ENCODE measurements around the gene SETSIP. TPM values are rescaled to one million over a fixed set of nuclear protein-coding genes. Genes with fewer than 3 reads are reported as not detected.

The SETSIP gene
- total RNA-seq, 2 experiments from 2014 or later, result 0.44 TPM; not detected in 1

GRCh38 chr1:92087542-92087941, 12.3 kb upstream of the SETSIP start:
- Histone ChIP-seq H4K20me1 (ENCODE audit: insufficient read depth, low read length) (no peaks in the 10 kb centered on the region), H2AFZ (ENCODE audit: low read length) (no peak overlapping the region), H3K9me3 (ENCODE audit: low read length) (0 out of 2 replicates have a peak, but pooled peaks cover 4% of the 10 kb centered on the region), H3K9me2 (ENCODE audit: insufficient read depth, low read length) (no peaks in the 10 kb centered on the region), H3K79me2 (ENCODE audit: insufficient read depth, low read depth, low read length) (no peaks in the 10 kb centered on the region), H3K36me3 (ENCODE audit: insufficient read depth, low read length) (no peaks in the 10 kb centered on the region), H3K4me1 (ENCODE audit: insufficient read depth, low read length, poor library complexity, severe bottlenecking) (no peaks in the 10 kb centered on the region), H3K27ac (ENCODE audit: low read depth, low read length, poor library complexity, severe bottlenecking) (no peak overlapping the region), H3K4me3 (ENCODE audit: low read depth, low read length, poor library complexity, severe bottlenecking) (no peak overlapping the region), H3K4me2 (ENCODE audit: low read length) (no peak overlapping the region)
- ChIA-PET POLR2A (no interaction called here), CTCF (ENCODE audit: unreplicated experiment) (no interaction called here)
- TF ChIP-seq EZH2phosphoT487 (IDR thresholded peaks at IDR 0.05; ENCODE audit: borderline replicate concordance, low read depth, low read length), result no peak
- no peak for TF ChIP-seq CTCF (conservative IDR thresholded peaks at IDR 0.05; ENCODE audit: low read length)
- intact Hi-C loops (cut with micrococcal nuclease; ENCODE audit: unreplicated experiment), result no loop called here
- no peak for DNase-seq (ENCODE audit: low spot score)
- BruUV-seq (replicated peaks), result no TSS peak

- no TSS peak for BruUV-seq (replicated peaks)
- POLR2A ChIA-PET, result interaction anchor here (0.5 kb wide), 1 partner anchor 334 kb away, joined by 4 read pairs; no protein-coding TSS in a partner anchor
- Histone ChIP-seq H3K4me3 (ENCODE audit: low read depth, low read length, poor library complexity, severe bottlenecking) (no peak overlapping the region), H3K4me1 (ENCODE audit: insufficient read depth, low read length, poor library complexity, severe bottlenecking) (no peaks in the 10 kb centered on the region), H3K27ac (ENCODE audit: low read depth, low read length, poor library complexity, severe bottlenecking) (no peak overlapping the region), H3K9me3 (ENCODE audit: low read length) (0 out of 2 replicates have a peak, but pooled peaks cover 4% of the 10 kb centered on the region), H2AFZ (ENCODE audit: low read length) (no peak overlapping the region), H3K9me2 (ENCODE audit: insufficient read depth, low read length) (no peaks in the 10 kb centered on the region), H3K79me2 (ENCODE audit: insufficient read depth, low read depth, low read length) (no peaks in the 10 kb centered on the region), H3K36me3 (ENCODE audit: insufficient read depth, low read length) (no peaks in the 10 kb centered on the region), H3K4me2 (ENCODE audit: low read length) (no peak overlapping the region), H4K20me1 (ENCODE audit: insufficient read depth, low read length) (no peaks in the 10 kb centered on the region)
- intact Hi-C loops (cut with micrococcal nuclease; ENCODE audit: unreplicated experiment), result no loop called here
- no peak for TF ChIP-seq EZH2phosphoT487 (IDR thresholded peaks at IDR 0.05; ENCODE audit: borderline replicate concordance, low read depth, low read length)
- TF ChIP-seq CTCF (conservative IDR thresholded peaks at IDR 0.05; ENCODE audit: low read length), result no peak
- CTCF ChIA-PET (ENCODE audit: unreplicated experiment), result no interaction called here
- no peak for DNase-seq (ENCODE audit: low spot score)
These were observed 10.5 kb upstream of the SETSIP start for GRCh38 chr1:92085727-92086126.

- Histone ChIP-seq H3K79me2 (ENCODE audit: insufficient read depth, low read depth, low read length) (no peaks in the 10 kb centered on the region), H3K9me3 (ENCODE audit: low read length) (0 out of 2 replicates have a peak, but pooled peaks cover 4% of the 10 kb centered on the region), H3K27ac (ENCODE audit: low read depth, low read length, poor library complexity, severe bottlenecking) (no peak overlapping the region), H3K4me1 (ENCODE audit: insufficient read depth, low read length, poor library complexity, severe bottlenecking) (peaks cover 5% of the 10 kb centered on the region), H3K9me2 (ENCODE audit: insufficient read depth, low read length) (no peaks in the 10 kb centered on the region), H3K4me2 (ENCODE audit: low read length) (no peak overlapping the region), H2AFZ (ENCODE audit: low read length) (no peak overlapping the region), H4K20me1 (ENCODE audit: insufficient read depth, low read length) (no peaks in the 10 kb centered on the region), H3K4me3 (ENCODE audit: low read depth, low read length, poor library complexity, severe bottlenecking) (no peak overlapping the region), H3K36me3 (ENCODE audit: insufficient read depth, low read length) (no peaks in the 10 kb centered on the region)
- TF ChIP-seq EZH2phosphoT487 (IDR thresholded peaks at IDR 0.05; ENCODE audit: borderline replicate concordance, low read depth, low read length) (no peak), CTCF (conservative IDR thresholded peaks at IDR 0.05; ENCODE audit: low read length) (no peak)
- DNase-seq (ENCODE audit: low spot score), result no peak
- ChIA-PET CTCF (ENCODE audit: unreplicated experiment) (no interaction called here), POLR2A (no interaction called here)
- intact Hi-C loops (cut with micrococcal nuclease; ENCODE audit: unreplicated experiment), result no loop called here
- BruUV-seq (replicated peaks), result no TSS peak
These were observed 9.4 kb upstream of the SETSIP start for GRCh38 chr1:92084651-92085050.
